Psoas muscle (tissue), 8 donors: ENCODE measurements around the gene ZBTB7C. TPM values are rescaled to one million over a fixed set of nuclear protein-coding genes. Genes with fewer than 3 reads are reported as not detected.

Experiments used
- ATAC-seq, 4 donors: fragments of 200-7000 bp; cut with Tn5 transposase; one replicate each; pipeline ENCODE4 v1.9.1; 2020; ENCODE audit warnings: moderate library complexity in 3 of 4, mild to moderate bottlenecking in 2 of 4
- DNase-seq, 2 donors: peaks; one replicate each; pipeline ENCODE4 v3.0.0-alpha.2; 2020
- H3K27ac ChIP-seq: fragments of 200-600 bp; one replicate; pipeline ENCODE4 v1.8.0; 2022
- H3K27me3 ChIP-seq, 3 donors: fragments of 200-600 bp in 1 of 3; one replicate each; pipeline versions ENCODE4 v1.6.1 to v1.8.0; 2013 to 2022; ENCODE audit warnings: low read length in 2 of 3, mild to moderate bottlenecking in 2 of 3, moderate library complexity in 1 of 3; ENCODE audit not compliant: insufficient read depth in 3 of 3
- H3K36me3 ChIP-seq, 2 donors: fragments of 200-600 bp in 1 of 2; one replicate each; pipeline versions ENCODE4 v1.6.1 to v1.8.0; 2013 to 2022; ENCODE audit warnings: low read depth in 1 of 2, mild to moderate bottlenecking in 1 of 2, moderate library complexity in 1 of 2; ENCODE audit not compliant: insufficient read depth in 1 of 2
- H3K4me1 ChIP-seq: fragments of 200-600 bp; one replicate; pipeline ENCODE4 v1.8.0; 2022
- H3K4me3 ChIP-seq: fragments of 200-600 bp; one replicate; pipeline ENCODE4 v1.8.0; 2022; ENCODE audit warnings: mild to moderate bottlenecking
- H3K9me3 ChIP-seq: fragments of 200-600 bp; one replicate; pipeline ENCODE4 v1.8.0; 2022
- CTCF ChIP-seq: fragments of 200-600 bp; IDR thresholded peaks from one replicate; pipeline ENCODE4 v1.8.0; 2022; ENCODE audit warnings: antibody characterized with exemption
- WGBS, 3 donors: extraction: QIAGEN DNeasy Blood & Tissue Kit; methylation state at CpG; one replicate each; pipeline versions ENCODE4 v1.1.6 to v1.1.7; 2013; 5-methylcytosine and 5-hydroxymethylcytosine counted together
- intact Hi-C, 2 donors: fragments of 100-400 bp; cut with DNase I; formaldehyde crosslinking; loops; one replicate each; pipeline versions ENCODE4 v1.11.0 to v1.14.2; 2022
- polyA plus RNA-seq, 3 donors: library from polyadenylated mRNA; stranded (reverse); fragments of 200-250 nt; gene quantifications; one replicate each; pipeline ENCODE4 v1.2.3, GENCODE V29; 2013
- total RNA-seq, 4 donors: library from RNA; stranded (reverse); fragmentation: NEBNext Ultra II Directional in 2 of 4; extraction: Animal tissue kit (Norgen Biotek cat#: 25700) in 2 of 4; gene quantifications; one replicate each; pipeline versions ENCODE4 v1.2.1 to v1.2.4, GENCODE V29; 2021 to 2023
- donor health status: healthy with polysubstance abuse.
- donor health status: DM: no; HTN: no; CAD: no; lungs with moderate emphysema.
- donor health status: Bipolar disorder and iron deficiency.
- donor health status: healthy.
- donor health status: DM: yes; HTN: yes; CAD: no.
- donor health status: DM: no; HTN: no; CAD: no.
- donor health status: DM: no; HTN: no; CAD: no.
- donor health status: DM: yes; HTN: yes; CAD: no.

ZBTB7C gene
- total and polyA plus RNA-seq, 7 donors: 0.34 to 2.9 (median 0.78) TPM

DNA sequence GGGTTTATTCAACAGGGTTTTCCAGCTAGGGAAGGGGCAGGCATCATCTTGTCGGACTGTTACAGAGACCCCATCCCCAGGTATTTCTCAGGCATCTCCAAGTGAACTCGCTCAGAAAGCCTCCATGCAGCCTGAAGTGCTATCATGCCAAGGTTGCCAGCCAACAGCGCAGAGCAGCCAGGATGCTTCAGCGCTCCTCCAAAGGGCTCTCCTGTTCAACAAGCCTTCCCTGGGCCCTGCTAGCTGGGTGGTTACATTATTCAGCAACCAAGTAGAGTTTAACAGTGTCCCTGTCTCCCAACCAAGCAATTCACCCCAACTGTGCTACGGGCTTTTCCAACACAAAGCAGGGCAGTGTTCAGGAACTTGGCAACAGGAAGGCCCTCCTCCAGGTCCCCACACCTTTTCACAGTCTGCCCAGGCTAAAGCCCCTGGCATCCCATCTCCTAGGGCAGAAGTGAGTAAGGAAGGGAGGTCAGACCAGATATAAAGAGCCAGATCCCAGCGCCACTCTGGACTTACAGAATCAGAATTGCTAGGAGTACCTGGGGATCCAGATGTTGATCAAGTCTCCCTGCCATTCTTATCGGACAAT lies 52.9 kb downstream of the ZBTB7C start:
- intact Hi-C loops: no loop called here
- no peak for TF ChIP-seq CTCF
- Histone ChIP-seq H3K36me3 (no peaks in the 10 kb centered on the region), H3K4me3 (no peak overlapping the region), H3K4me1 (no peaks in the 10 kb centered on the region), H3K9me3 (no peaks in the 10 kb centered on the region), H3K27ac (no peak overlapping the region), H3K27me3 (no peaks in the 10 kb centered on the region)
- ATAC-seq: no peak
- DNase-seq: no peak
- 82 to 95% (median 94%) methylated on average over 7 of the region's 7 CpGs for WGBS, 3 donors

GRCh38 chr18:48355276-48356115 lies 53.7 kb downstream of the ZBTB7C start:
- no peak for ATAC-seq
- H3K4me1 ChIP-seq: no peaks in the 10 kb centered on the region
- H3K4me3 ChIP-seq: no peak overlapping the region
- intact Hi-C loops: no loop called here
- no peak for TF ChIP-seq CTCF
- WGBS, 3 donors: 58 to 77% (median 62%) methylated on average over 15 of the region's 15 CpGs
- no peak for DNase-seq
- no peaks in the 10 kb centered on the region for H3K9me3 ChIP-seq
- no peaks in the 10 kb centered on the region for H3K36me3 ChIP-seq
- H3K27ac ChIP-seq: no peak overlapping the region
- no peaks in the 10 kb centered on the region for H3K27me3 ChIP-seq

DNA sequence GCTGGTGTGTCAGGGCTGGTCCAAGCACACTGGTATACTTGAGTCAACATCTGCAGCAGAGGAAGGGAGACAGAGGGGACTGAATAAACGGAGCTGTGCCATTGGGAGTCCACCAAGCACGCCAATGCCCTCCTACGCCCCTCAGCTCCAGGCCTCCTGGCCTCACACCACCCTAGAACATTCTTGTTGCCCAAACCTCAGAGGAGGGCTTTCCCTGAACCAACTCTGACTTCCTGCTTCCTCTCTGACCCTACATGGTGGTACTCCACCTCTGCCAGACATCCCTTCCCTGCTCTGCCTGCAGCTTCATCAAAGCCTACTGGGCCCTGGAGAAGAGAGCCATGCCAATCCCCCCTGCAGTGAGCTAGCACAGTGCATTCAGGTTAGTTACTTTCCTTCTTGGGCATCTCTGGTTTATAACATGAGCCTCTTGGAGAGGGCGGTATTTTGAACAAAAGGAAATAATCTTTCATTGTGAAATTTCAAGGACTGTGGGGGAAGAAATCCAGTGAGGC lies 54.4 kb downstream of the ZBTB7C start:
- no peak overlapping the region for H3K27ac ChIP-seq
- intact Hi-C loops: no loop called here
- no peak for TF ChIP-seq CTCF
- no peaks in the 10 kb centered on the region for H3K4me1 ChIP-seq
- H3K4me3 ChIP-seq: no peak overlapping the region
- no peaks in the 10 kb centered on the region for H3K9me3 ChIP-seq
- no peak for DNase-seq
- 65 to 72% (median 72%) methylated on average over 4 of the region's 4 CpGs for WGBS, 3 donors
- H3K27me3 ChIP-seq: no peaks in the 10 kb centered on the region
- H3K36me3 ChIP-seq: no peaks in the 10 kb centered on the region
- ATAC-seq: no peak

- Histone ChIP-seq H3K9me3 (no peaks in the 10 kb centered on the region), H3K27me3 (peaks cover 0 to 1% (median 0%) of the 10 kb centered on the region in 3 donors), H3K4me1 (no peaks in the 10 kb centered on the region), H3K27ac (no peak overlapping the region), H3K36me3 (no peaks in the 10 kb centered on the region), H3K4me3 (no peak overlapping the region)
- WGBS, 3 donors: 89 to 95% (median 90%) methylated on average over 4 of the region's 4 CpGs
- no peak for TF ChIP-seq CTCF
- intact Hi-C loops: no loop called here
- DNase-seq: no peak
- ATAC-seq: no peak
These were observed 57.0 kb downstream of the ZBTB7C start for GRCh38 chr18:48352051-48352755.
